ENCODE measurements around the gene LRP2BP. TPM values are rescaled to one million over a fixed set of nuclear protein-coding genes. Genes with fewer than 3 reads are reported as not detected.

The LRP2BP gene
- total RNA-seq, 4 donors from 2014 or later = 0.85 to 2.1 (median 1.4) TPM

- no peak for TF ChIP-seq CTCF (IDR thresholded peaks at IDR 0.05; ENCODE audit: low read depth)
Measured at GRCh38 chr4:185425647-185426352, 30.1 kb upstream of the LRP2BP start, which contains the start of gene UFSP2. Gene UFSP2 (minus strand): TSS chr4:185425964. CDS start chr4:185425868, 96 bp downstream.

GRCh38 chr4:185424905-185425646 is 29.4 kb upstream of the LRP2BP start:
- TF ChIP-seq CTCF (IDR thresholded peaks at IDR 0.05; ENCODE audit: low read depth) = no peak

GRCh38 chr4:185421366-185422124 is 25.8 kb upstream of the LRP2BP start:
- no peak for TF ChIP-seq CTCF (IDR thresholded peaks at IDR 0.05; ENCODE audit: low read depth)

GRCh38 chr4:185416955-185417354 is 21.2 kb upstream of the LRP2BP start:
- no peak for TF ChIP-seq CTCF (IDR thresholded peaks at IDR 0.05; ENCODE audit: low read depth)

- no peak for TF ChIP-seq CTCF (IDR thresholded peaks at IDR 0.05; ENCODE audit: low read depth)
Measured at GRCh38 chr4:185412412-185412811, 16.7 kb upstream of the LRP2BP start.

GRCh38 chr4:185411849-185412248 is 16.1 kb upstream of the LRP2BP start:
- no peak for TF ChIP-seq CTCF (IDR thresholded peaks at IDR 0.05; ENCODE audit: low read depth)

- no peak for TF ChIP-seq CTCF (IDR thresholded peaks at IDR 0.05; ENCODE audit: low read depth)
Measured at GRCh38 chr4:185408432-185408831, 12.7 kb upstream of the LRP2BP start.
